ENCODE results near the gene PHTF1. TPM values are rescaled to one million over a fixed set of nuclear protein-coding genes. Genes with fewer than 3 reads are reported as not detected.

The PHTF1 gene
- polyA plus RNA-seq, 1 donor (not counting 4 experiments of a cell fraction or from before 2014, with no cell fraction given), result 6.8 TPM

- Histone ChIP-seq H3K9me1 (ENCODE audit: control insufficient read depth, extremely low read depth, insufficient read depth, low read length) (no peaks in the 10 kb centered on the region), H3K27ac (ENCODE audit: control insufficient read depth, insufficient read depth, low read length) (no peak overlapping the region), H3K4me2 (ENCODE audit: control insufficient read depth, extremely low read depth, insufficient read depth, low read depth, low read length) (no peak overlapping the region), H3K9ac (ENCODE audit: control insufficient read depth, extremely low read depth, insufficient read depth, low read length) (no peak overlapping the region), H3K36me3 (ENCODE audit: control insufficient read depth in 2 of 2, extremely low read depth in 1 of 2, insufficient read depth in 2 of 2, low read length in 2 of 2) (peaks cover 0 to 4% of the 10 kb centered on the region in 2 experiments), H4K20me1 (ENCODE audit: control insufficient read depth, extremely low read depth, insufficient read depth, low read length) (no peaks in the 10 kb centered on the region), H2AFZ (ENCODE audit: control insufficient read depth, low read length) (no peak overlapping the region), H3K79me2 (ENCODE audit: control insufficient read depth, insufficient read depth, low read length) (no peaks in the 10 kb centered on the region), H3K9me3 (ENCODE audit: control insufficient read depth, low read depth, low read length) (no peaks in the 10 kb centered on the region), H3K4me1 (ENCODE audit: control insufficient read depth, extremely low read depth, insufficient read depth, low read length) (peaks cover 2% of the 10 kb centered on the region), H3K4me3 (ENCODE audit: control insufficient read depth in 2 of 3, extremely low read depth in 1 of 3, insufficient read depth in 2 of 3, low read depth in 1 of 3, low read length in 3 of 3) (no peak overlapping the region), H3K27me3 (ENCODE audit: control insufficient read depth, extremely low read depth, insufficient read depth, low read length) (no peaks in the 10 kb centered on the region)
- dilution Hi-C loops (cut with MboI; ENCODE audit: extremely low pct_ligation_motif_present, low sequenced_read_pairs), result no loop called here
- TF ChIP-seq CTCF (optimal IDR thresholded peaks at IDR 0.05 in 1 of 3, IDR thresholded peaks at IDR 0.05 in 1 of 3, conservative IDR thresholded peaks at IDR 0.05 in 1 of 3; ENCODE audit: extremely low read depth in 1 of 3, insufficient read depth in 2 of 3, low read length in 3 of 3) (no peak), EZH2 (IDR thresholded peaks at IDR 0.05; ENCODE audit: low read length) (no peak)
- DNase-seq (ENCODE audit: low read depth, low spot score) (no peak), FAIRE-seq (no peak)
Measured at GRCh38 chr1:113770031-113770430, 10.7 kb upstream of the PHTF1 start.

GRCh38 chr1:113769601-113769970 lies 10.3 kb upstream of the PHTF1 start:
- no peak for FAIRE-seq
- no peak overlapping the region for H3K4me2 ChIP-seq (ENCODE audit: control insufficient read depth, extremely low read depth, insufficient read depth, low read depth, low read length)
- peaks cover 0 to 4% of the 10 kb centered on the region in 2 experiments for H3K36me3 ChIP-seq (ENCODE audit: control insufficient read depth in 2 of 2, extremely low read depth in 1 of 2, insufficient read depth in 2 of 2, low read length in 2 of 2)

More at GRCh38 chr1:113769601-113769970, 10.3 kb upstream of the PHTF1 start:
- Histone ChIP-seq H3K27ac (ENCODE audit: control insufficient read depth, insufficient read depth, low read length) (no peak overlapping the region), H3K9me1 (ENCODE audit: control insufficient read depth, extremely low read depth, insufficient read depth, low read length) (no peaks in the 10 kb centered on the region), H2AFZ (ENCODE audit: control insufficient read depth, low read length) (no peak overlapping the region), H3K9ac (ENCODE audit: control insufficient read depth, extremely low read depth, insufficient read depth, low read length) (no peak overlapping the region), H4K20me1 (ENCODE audit: control insufficient read depth, extremely low read depth, insufficient read depth, low read length) (no peaks in the 10 kb centered on the region), H3K9me3 (ENCODE audit: control insufficient read depth, low read depth, low read length) (no peaks in the 10 kb centered on the region), H3K79me2 (ENCODE audit: control insufficient read depth, insufficient read depth, low read length) (no peaks in the 10 kb centered on the region), H3K27me3 (ENCODE audit: control insufficient read depth, extremely low read depth, insufficient read depth, low read length) (no peaks in the 10 kb centered on the region), H3K4me1 (ENCODE audit: control insufficient read depth, extremely low read depth, insufficient read depth, low read length) (peaks cover 2% of the 10 kb centered on the region), H3K4me3 (ENCODE audit: control insufficient read depth in 2 of 3, extremely low read depth in 1 of 3, insufficient read depth in 2 of 3, low read depth in 1 of 3, low read length in 3 of 3) (no peak overlapping the region)
- dilution Hi-C loops (cut with MboI; ENCODE audit: extremely low pct_ligation_motif_present, low sequenced_read_pairs), result no loop called here
- DNase-seq (ENCODE audit: low read depth, low spot score), result no peak
- TF ChIP-seq CTCF (optimal IDR thresholded peaks at IDR 0.05 in 1 of 3, IDR thresholded peaks at IDR 0.05 in 1 of 3, conservative IDR thresholded peaks at IDR 0.05 in 1 of 3; ENCODE audit: extremely low read depth in 1 of 3, insufficient read depth in 2 of 3, low read length in 3 of 3) (no peak), EZH2 (IDR thresholded peaks at IDR 0.05; ENCODE audit: low read length) (no peak)

Data from keratinocyte (primary cell).